Fibroblast of skin of right quadriceps (primary cell): Measurements from ENCODE around the gene TMEM39A.

ENCODE experiments used
- DNase-seq: peaks from one replicate; pipeline ENCODE4 v3.0.0-alpha.2; 2013

Gene TMEM39A

GRCh38 chr3:119395923-119396358 is 67.5 kb downstream of the TMEM39A start:
- DNase-seq = no peak

- DNase-seq = no peak
Observed at GRCh38 chr3:119388577-119388976, 74.8 kb downstream of the TMEM39A start.

GRCh38 chr3:119382134-119382533 is 81.3 kb downstream of the TMEM39A start:
- no peak for DNase-seq

GRCh38 chr3:119380697-119381096 is 82.7 kb downstream of the TMEM39A start:
- DNase-seq = no peak
